ENCODE results near the gene ANKRD53.

GRCh38 chr2:70944111-70944690 lies 34.2 kb upstream of the ANKRD53 start:
- TF ChIP-seq CTCF (IDR thresholded peaks at IDR 0.05; ENCODE audit: insufficient read depth, low read length, poor library complexity, severe bottlenecking) (no peak), EZH2phosphoT487 (conservative IDR thresholded peaks at IDR 0.05; ENCODE audit: low read length) (no peak)
